Right lobe of liver (tissue), 4 donors: ENCODE measurements around the gene RIPOR3.

ENCODE experiments used
- CTCF ChIP-seq, 4 donors: fragments of 200-600 bp in 3 of 4; fragments of 450-650 bp in 1 of 4; IDR thresholded peaks; one replicate each; pipeline versions ENCODE4 v1.5.1 to v1.8.0; 2016 to 2022; ENCODE audit warnings: antibody characterized with exemption in 4 of 4, mild to moderate bottlenecking in 2 of 4
- POLR2A ChIP-seq: fragments of 450-650 bp; IDR thresholded peaks from one replicate; pipeline ENCODE4 v1.6.1; 2017; ENCODE audit warnings: antibody characterized with exemption, mild to moderate bottlenecking
- donor health status: DM: no; HTN: no; CAD: no.
- donor health status: DM: no; HTN: no; CAD: no.
- donor health status: DM: no; HTN: yes; CAD: no.

- TF ChIP-seq CTCF (IDR thresholded peaks at IDR 0.05) = no peak
- no peak for TF ChIP-seq POLR2A
Observed at GRCh38 chr20:50649590-50649989, 41.8 kb downstream of the RIPOR3 start.
